GM08714 (cell line): ENCODE data around the gene RPS18.

Source experiments
- H3K4me3 ChIP-seq: fragments of 200-500 bp; sonication (Bioruptor generic); 2 replicates; pipeline ENCODE4 v1.5.1; 2014; ENCODE audit warnings: mild to moderate bottlenecking, low read length, inconsistent platforms
- ZNF274 ChIP-seq: IDR thresholded peaks from 2 replicates; pipeline ENCODE4 v1.6.1; 2012; ENCODE audit warnings: mild to moderate bottlenecking, low read depth, low read length

Gene RPS18

GRCh38 chr6:33313105-33313708 lies 41.3 kb downstream of the RPS18 start:
- no peak for TF ChIP-seq ZNF274

GRCh38 chr6:33313709-33314514 lies 42.0 kb downstream of the RPS18 start, which contains the start of gene TAPBP:
TSS of gene TAPBP (minus strand) at chr6:33314078. CDS start at chr6:33314041, 37 bp downstream.
- peak within 1 kb of the TSS; percentile 84 for H3K4me3 ChIP-seq
- no peak for TF ChIP-seq ZNF274

More at GRCh38 chr6:33313105-33313708, 41.3 kb downstream of the RPS18 start:
- peak overlapping the region; percentile 84 for H3K4me3 ChIP-seq

GRCh38 chr6:33314515-33314942 lies 42.7 kb downstream of the RPS18 start:
- peak overlapping the region; percentile 84 for H3K4me3 ChIP-seq
- no peak for TF ChIP-seq ZNF274

- TF ChIP-seq ZNF274 = no peak
- H3K4me3 ChIP-seq = peak overlapping the region; percentile 84; the same call in 1 of the 2 replicates
These were observed 43.3 kb downstream of the RPS18 start for GRCh38 chr6:33314943-33315792.

GRCh38 chr6:33315793-33316602 lies 44.1 kb downstream of the RPS18 start:
- TF ChIP-seq ZNF274 = no peak
- H3K4me3 ChIP-seq = no peak overlapping the region

- H3K4me3 ChIP-seq = peak overlapping the region; percentile 36; the same call in 1 of the 2 replicates
- TF ChIP-seq ZNF274 = no peak
These were observed 44.9 kb downstream of the RPS18 start for GRCh38 chr6:33316603-33317418.

- H3K4me3 ChIP-seq = peak overlapping the region; percentile 36; the same call in 1 of the 2 replicates
- no peak for TF ChIP-seq ZNF274
These were observed 45.5 kb downstream of the RPS18 start for GRCh38 chr6:33317419-33317668.

- peak within 1 kb of the TSS; percentile 64; the same call in 1 of the 2 replicates for H3K4me3 ChIP-seq
These were observed 46.0 kb downstream of the RPS18 start, which contains the start of gene ZBTB22 for GRCh38 chr6:33317669-33318425. TSS of gene ZBTB22 (minus strand) at chr6:33317744. CDS start at chr6:33316916, 828 bp downstream.

GRCh38 chr6:33318426-33319073 lies 46.7 kb downstream of the RPS18 start:
- peak overlapping the region; percentile 64; the same call in 1 of the 2 replicates for H3K4me3 ChIP-seq
- no peak for TF ChIP-seq ZNF274

More at GRCh38 chr6:33317669-33318425, 46.0 kb downstream of the RPS18 start, which contains the start of gene ZBTB22:
- no peak for TF ChIP-seq ZNF274

GRCh38 chr6:33319939-33320314 lies 48.1 kb downstream of the RPS18 start:
- no peak overlapping the region for H3K4me3 ChIP-seq
- no peak for TF ChIP-seq ZNF274

- no peak for TF ChIP-seq ZNF274
- H3K4me3 ChIP-seq = no peak overlapping the region
These were observed 48.7 kb downstream of the RPS18 start for GRCh38 chr6:33320315-33321181.
